Measurements from ENCODE around the gene TAF13.

DNA sequence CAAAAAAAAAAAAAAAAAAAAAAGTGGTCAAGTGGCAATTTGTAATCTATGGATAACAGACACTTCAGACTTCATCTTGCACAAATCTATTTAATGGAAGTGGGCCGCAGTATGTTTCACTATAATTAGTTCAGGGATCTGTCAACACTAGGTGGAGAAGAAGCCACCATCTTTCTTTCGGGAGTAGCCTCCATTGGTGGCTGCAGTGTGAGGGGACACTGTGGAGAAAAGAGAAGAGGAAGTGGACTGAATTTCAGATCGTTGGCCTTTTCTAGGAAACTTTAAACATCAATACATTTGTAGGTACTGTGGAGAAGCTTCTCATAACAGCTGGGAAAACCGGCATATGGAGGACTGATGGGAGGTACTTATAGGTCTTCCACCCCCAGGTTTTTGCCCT is 30.1 kb upstream of the TAF13 start:
- TF ChIP-seq, protein P1, sequence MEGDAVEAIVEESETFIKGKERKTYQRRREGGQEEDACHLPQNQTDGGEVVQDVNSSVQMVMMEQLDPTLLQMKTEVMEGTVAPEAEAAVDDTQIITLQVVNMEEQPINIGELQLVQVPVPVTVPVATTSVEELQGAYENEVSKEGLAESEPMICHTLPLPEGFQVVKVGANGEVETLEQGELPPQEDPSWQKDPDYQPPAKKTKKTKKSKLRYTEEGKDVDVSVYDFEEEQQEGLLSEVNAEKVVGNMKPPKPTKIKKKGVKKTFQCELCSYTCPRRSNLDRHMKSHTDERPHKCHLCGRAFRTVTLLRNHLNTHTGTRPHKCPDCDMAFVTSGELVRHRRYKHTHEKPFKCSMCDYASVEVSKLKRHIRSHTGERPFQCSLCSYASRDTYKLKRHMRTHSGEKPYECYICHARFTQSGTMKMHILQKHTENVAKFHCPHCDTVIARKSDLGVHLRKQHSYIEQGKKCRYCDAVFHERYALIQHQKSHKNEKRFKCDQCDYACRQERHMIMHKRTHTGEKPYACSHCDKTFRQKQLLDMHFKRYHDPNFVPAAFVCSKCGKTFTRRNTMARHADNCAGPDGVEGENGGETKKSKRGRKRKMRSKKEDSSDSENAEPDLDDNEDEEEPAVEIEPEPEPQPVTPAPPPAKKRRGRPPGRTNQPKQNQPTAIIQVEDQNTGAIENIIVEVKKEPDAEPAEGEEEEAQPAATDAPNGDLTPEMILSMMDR (IDR thresholded peaks at IDR 0.05; ENCODE audit: insufficient read depth, low read depth, low read length), result no peak
- TF ChIP-seq EZH2 (IDR thresholded peaks at IDR 0.05; ENCODE audit: insufficient read depth, low read length), result no peak
